ENCODE results near the gene SHD. TPM values are rescaled to one million over a fixed set of nuclear protein-coding genes. Genes with fewer than 3 reads are reported as not detected.

Gene SHD
- total RNA-seq, 1 experiment from 2014 or later = 2.0 TPM

DNA sequence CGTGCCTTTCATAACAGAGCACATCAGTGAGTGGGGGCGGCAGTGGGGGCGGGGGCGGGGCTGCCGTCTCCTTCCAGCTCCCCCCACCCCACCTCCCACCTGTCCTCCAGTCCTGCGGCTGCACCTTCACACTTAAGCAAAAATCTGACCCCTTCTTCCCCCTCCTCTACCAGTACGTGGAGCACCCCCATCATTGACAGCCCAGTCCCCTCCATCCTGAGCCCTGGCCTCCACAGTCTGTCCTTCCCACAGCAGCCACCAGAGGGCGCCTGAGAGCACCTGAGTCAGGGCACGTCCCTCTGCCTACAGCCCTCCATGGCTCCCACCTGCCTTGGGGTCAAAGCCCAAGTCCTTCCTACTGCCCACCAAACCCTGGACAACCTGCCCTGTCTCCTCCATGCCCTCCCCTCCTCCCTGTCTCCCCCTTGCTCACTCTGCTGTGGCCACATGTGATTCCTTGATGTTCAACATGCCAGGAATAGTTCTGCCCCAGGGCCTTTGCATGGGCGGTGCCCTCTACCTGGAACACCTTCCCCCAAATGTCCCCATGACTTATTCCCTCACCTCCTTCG, 45.7 kb upstream of the SHD start (continued):
- TF ChIP-seq, protein P1, sequence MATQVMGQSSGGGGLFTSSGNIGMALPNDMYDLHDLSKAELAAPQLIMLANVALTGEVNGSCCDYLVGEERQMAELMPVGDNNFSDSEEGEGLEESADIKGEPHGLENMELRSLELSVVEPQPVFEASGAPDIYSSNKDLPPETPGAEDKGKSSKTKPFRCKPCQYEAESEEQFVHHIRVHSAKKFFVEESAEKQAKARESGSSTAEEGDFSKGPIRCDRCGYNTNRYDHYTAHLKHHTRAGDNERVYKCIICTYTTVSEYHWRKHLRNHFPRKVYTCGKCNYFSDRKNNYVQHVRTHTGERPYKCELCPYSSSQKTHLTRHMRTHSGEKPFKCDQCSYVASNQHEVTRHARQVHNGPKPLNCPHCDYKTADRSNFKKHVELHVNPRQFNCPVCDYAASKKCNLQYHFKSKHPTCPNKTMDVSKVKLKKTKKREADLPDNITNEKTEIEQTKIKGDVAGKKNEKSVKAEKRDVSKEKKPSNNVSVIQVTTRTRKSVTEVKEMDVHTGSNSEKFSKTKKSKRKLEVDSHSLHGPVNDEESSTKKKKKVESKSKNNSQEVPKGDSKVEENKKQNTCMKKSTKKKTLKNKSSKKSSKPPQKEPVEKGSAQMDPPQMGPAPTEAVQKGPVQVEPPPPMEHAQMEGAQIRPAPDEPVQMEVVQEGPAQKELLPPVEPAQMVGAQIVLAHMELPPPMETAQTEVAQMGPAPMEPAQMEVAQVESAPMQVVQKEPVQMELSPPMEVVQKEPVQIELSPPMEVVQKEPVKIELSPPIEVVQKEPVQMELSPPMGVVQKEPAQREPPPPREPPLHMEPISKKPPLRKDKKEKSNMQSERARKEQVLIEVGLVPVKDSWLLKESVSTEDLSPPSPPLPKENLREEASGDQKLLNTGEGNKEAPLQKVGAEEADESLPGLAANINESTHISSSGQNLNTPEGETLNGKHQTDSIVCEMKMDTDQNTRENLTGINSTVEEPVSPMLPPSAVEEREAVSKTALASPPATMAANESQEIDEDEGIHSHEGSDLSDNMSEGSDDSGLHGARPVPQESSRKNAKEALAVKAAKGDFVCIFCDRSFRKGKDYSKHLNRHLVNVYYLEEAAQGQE (IDR thresholded peaks at IDR 0.05; ENCODE audit: low read depth) = no peak
- TF ChIP-seq SIN3A (IDR thresholded peaks at IDR 0.05; ENCODE audit: low read depth) (no peak), SRF (IDR thresholded peaks at IDR 0.05; ENCODE audit: low read depth) (no peak), TCF7L2 (IDR thresholded peaks at IDR 0.05; ENCODE audit: borderline replicate concordance, extremely low read depth, insufficient read depth, insufficient read length) (peak; percentile 13), SP1 (IDR thresholded peaks at IDR 0.05; ENCODE audit: low read depth) (no peak), FOSL1 (IDR thresholded peaks at IDR 0.05; ENCODE audit: low read depth) (no peak), JUND (IDR thresholded peaks at IDR 0.05) (no peak), RAD21 (IDR thresholded peaks at IDR 0.05; ENCODE audit: low read depth) (no peak), POLR2A (IDR thresholded peaks at IDR 0.05; ENCODE audit: borderline replicate concordance, extremely low read depth, insufficient read depth, insufficient read length) (no peak), ELF1 (IDR thresholded peaks at IDR 0.05; ENCODE audit: borderline replicate concordance, low read depth) (no peak), EGR1 (IDR thresholded peaks at IDR 0.05; ENCODE audit: low read depth) (no peak), ZFX (IDR thresholded peaks at IDR 0.05) (no peak), EZH2phosphoT487 (IDR thresholded peaks at IDR 0.05; ENCODE audit: borderline replicate concordance) (no peak)
- TF ChIP-seq, protein P2, sequence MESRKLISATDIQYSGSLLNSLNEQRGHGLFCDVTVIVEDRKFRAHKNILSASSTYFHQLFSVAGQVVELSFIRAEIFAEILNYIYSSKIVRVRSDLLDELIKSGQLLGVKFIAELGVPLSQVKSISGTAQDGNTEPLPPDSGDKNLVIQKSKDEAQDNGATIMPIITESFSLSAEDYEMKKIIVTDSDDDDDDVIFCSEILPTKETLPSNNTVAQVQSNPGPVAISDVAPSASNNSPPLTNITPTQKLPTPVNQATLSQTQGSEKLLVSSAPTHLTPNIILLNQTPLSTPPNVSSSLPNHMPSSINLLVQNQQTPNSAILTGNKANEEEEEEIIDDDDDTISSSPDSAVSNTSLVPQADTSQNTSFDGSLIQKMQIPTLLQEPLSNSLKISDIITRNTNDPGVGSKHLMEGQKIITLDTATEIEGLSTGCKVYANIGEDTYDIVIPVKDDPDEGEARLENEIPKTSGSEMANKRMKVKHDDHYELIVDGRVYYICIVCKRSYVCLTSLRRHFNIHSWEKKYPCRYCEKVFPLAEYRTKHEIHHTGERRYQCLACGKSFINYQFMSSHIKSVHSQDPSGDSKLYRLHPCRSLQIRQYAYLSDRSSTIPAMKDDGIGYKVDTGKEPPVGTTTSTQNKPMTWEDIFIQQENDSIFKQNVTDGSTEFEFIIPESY (IDR thresholded peaks at IDR 0.05; ENCODE audit: extremely low read depth, insufficient replicate concordance, low read length) = no peak

Data from HCT116 (cell line).